H1 (cell line): ENCODE data around the gene SPARC. TPM values are rescaled to one million over a fixed set of nuclear protein-coding genes. Genes with fewer than 3 reads are reported as not detected.
A peak's percentile ranks its signal among the peaks of the same experiment; 100 is the strongest.

ENCODE experiments used
- CTCF ChIA-PET: fragments of 300-600 bp; sonication (Branson Sonifier 250); formaldehyde crosslinking; loops from one replicate; lab custom pipeline; 2021; ENCODE audit not compliant: partially characterized antibody; lab: Charles Lee
- POLR2A ChIA-PET: fragments of 300-600 bp; sonication (Branson Sonifier 250); formaldehyde crosslinking; loops from one replicate; lab custom pipeline; 2021; ENCODE audit warnings: inconsistent platforms; ENCODE audit not compliant: partially characterized antibody; lab: Charles Lee
- DNase-seq, 2 experiments: peaks; one replicate each; pipeline versions ENCODE4 v3.0.0 to v3.0.0-alpha.2; 2010 to 2022; ENCODE audit warnings: low spot score in 2 of 2, low read depth in 1 of 2, mixed read lengths in 1 of 2
- FAIRE-seq: peaks from 2 replicates; lab custom pipeline; 2011; peaks lifted over from hg19 to GRCh38; lab: Jason Lieb, UNC
- H2AFZ ChIP-seq: 2 replicates; pipeline ENCODE4 v1.8.1; 2012; ENCODE audit warnings: low read length, inconsistent platforms
- H2AK5ac ChIP-seq: 2 replicates; pipeline ENCODE4 v1.6.1; 2013; ENCODE audit warnings: low read depth, low read length
- H2BK120ac ChIP-seq: replicated peaks from 2 replicates; pipeline ENCODE3; 2013; ENCODE audit warnings: low read depth, low read length, inconsistent platforms
- H2BK12ac ChIP-seq: 2 replicates; pipeline ENCODE4 v1.6.1; 2013; ENCODE audit warnings: low read depth, low read length
- H2BK15ac ChIP-seq: 2 replicates; pipeline ENCODE4 v1.6.1; 2013; ENCODE audit warnings: low read length
- H2BK20ac ChIP-seq: 2 replicates; pipeline ENCODE4 v1.6.1; 2013; ENCODE audit warnings: low read length
- H2BK5ac ChIP-seq: 2 replicates; pipeline ENCODE4 v1.6.1; 2013; ENCODE audit warnings: low read depth, low read length
- H3K14ac ChIP-seq: 2 replicates; pipeline ENCODE4 v1.6.1; 2013; ENCODE audit warnings: inconsistent platforms; ENCODE audit not compliant: insufficient read length
- H3K18ac ChIP-seq: 2 replicates; pipeline ENCODE4 v1.6.1; 2013; ENCODE audit warnings: low read length; ENCODE audit errors: extremely low read depth
- H3K23ac ChIP-seq: 2 replicates; pipeline ENCODE4 v1.6.1; 2013; ENCODE audit warnings: inconsistent platforms; ENCODE audit not compliant: insufficient read length
- H3K23me2 ChIP-seq: 2 replicates; pipeline ENCODE4 v1.6.1; 2013; ENCODE audit warnings: low read depth, low read length
- H3K27ac ChIP-seq: 2 replicates; pipeline ENCODE4 v1.6.1; 2011; ENCODE audit warnings: low read depth, low read length, inconsistent platforms
- H3K27me3 ChIP-seq, 4 experiments: replicated peaks in 1 of 4; 1 replicate in 1 of 4; 2 replicates in 3 of 4; pipeline versions ENCODE4 v1.6.1 to v1.8.1; 2011 to 2013; ENCODE audit warnings: low read length in 3 of 4, mild to moderate bottlenecking in 3 of 4, inconsistent platforms in 2 of 4, mixed read lengths in 2 of 4, moderate library complexity in 1 of 4; ENCODE audit not compliant: control insufficient read depth in 3 of 4, insufficient read depth in 3 of 4; ENCODE audit errors: extremely low read depth in 1 of 4
- H3K36me3 ChIP-seq, 4 experiments: 2 replicates each; pipeline versions ENCODE4 v1.6.1 to v1.8.1; 2011 to 2013; ENCODE audit warnings: mild to moderate bottlenecking in 4 of 4, low read length in 3 of 4, moderate library complexity in 2 of 4, control low read depth in 1 of 4, inconsistent platforms in 1 of 4; ENCODE audit not compliant: insufficient read depth in 4 of 4, control insufficient read depth in 2 of 4
- H3K4ac ChIP-seq: replicated peaks from 2 replicates; pipeline ENCODE3; 2013; ENCODE audit warnings: low read length, low read depth, mixed read lengths, inconsistent platforms; ENCODE audit not compliant: insufficient read length
- H3K4me1 ChIP-seq, 4 experiments: replicated peaks in 1 of 4; 1 replicate in 1 of 4; 2 replicates in 3 of 4; pipeline versions ENCODE4 v1.6.1 to v1.8.1; 2011 to 2013; ENCODE audit warnings: low read length in 3 of 4, inconsistent platforms in 2 of 4, mixed read lengths in 1 of 4; ENCODE audit not compliant: insufficient read depth in 4 of 4, control insufficient read depth in 3 of 4
- H3K4me2 ChIP-seq, 2 experiments: 2 replicates each; pipeline versions ENCODE4 v1.6.1 to v1.8.1; 2011 to 2013; ENCODE audit warnings: low read depth in 2 of 2, low read length in 2 of 2, control low read depth in 1 of 2, inconsistent platforms in 1 of 2, mild to moderate bottlenecking in 1 of 2; ENCODE audit not compliant: insufficient read depth in 1 of 2
- H3K4me3 ChIP-seq, 4 experiments: fragments of 200-600, 300-600 bp in 1 of 4; sonication (generic), shearing (Covaris generic), sonication (Bioruptor Twin) in 1 of 4; 2 replicates each; pipeline versions ENCODE4 v1.5.1 to v1.8.1; 2011 to 2016; ENCODE audit warnings: low read length in 4 of 4, low read depth in 3 of 4, control low read depth in 2 of 4, inconsistent platforms in 2 of 4, mild to moderate bottlenecking in 2 of 4, mixed read lengths in 1 of 4, moderate library complexity in 1 of 4; ENCODE audit not compliant: insufficient read depth in 2 of 4; ENCODE audit errors: extremely low read depth in 1 of 4
- H3K56ac ChIP-seq: replicated peaks from 2 replicates; pipeline ENCODE3; 2013; ENCODE audit warnings: low read depth, mild to moderate bottlenecking, mixed read lengths, low read length, inconsistent platforms; ENCODE audit not compliant: insufficient read length
- H3K79me1 ChIP-seq: 2 replicates; pipeline ENCODE4 v1.6.1; 2013; ENCODE audit warnings: low read depth, low read length, control low read depth
- H3K79me2 ChIP-seq, 2 experiments: 2 replicates each; pipeline versions ENCODE4 v1.6.1 to v1.8.1; 2012 to 2013; ENCODE audit warnings: low read length in 2 of 2, mild to moderate bottlenecking in 2 of 2, inconsistent platforms in 1 of 2; ENCODE audit not compliant: insufficient read depth in 2 of 2, control insufficient read depth in 1 of 2
- H3K9ac ChIP-seq, 4 experiments: replicated peaks in 1 of 4; 1 replicate in 1 of 4; 2 replicates in 3 of 4; pipeline versions ENCODE4 v1.6.1 to v1.8.1; 2011 to 2013; ENCODE audit warnings: low read depth in 3 of 4, low read length in 3 of 4, control low read depth in 2 of 4, mild to moderate bottlenecking in 2 of 4, moderate library complexity in 2 of 4, inconsistent platforms in 1 of 4; ENCODE audit errors: extremely low read depth in 1 of 4
- H3K9me3 ChIP-seq, 2 experiments: 2 replicates each; pipeline versions ENCODE4 v1.6.1 to v1.8.1; 2012 to 2013; ENCODE audit warnings: mild to moderate bottlenecking in 2 of 2, moderate library complexity in 2 of 2, control low read depth in 1 of 2, inconsistent platforms in 1 of 2, low read depth in 1 of 2, low read length in 1 of 2, mixed read lengths in 1 of 2; ENCODE audit not compliant: insufficient read depth in 2 of 2
- H4K20me1 ChIP-seq, 2 experiments: replicated peaks in 1 of 2; 2 replicates each; pipeline versions ENCODE3 to v1.8.1; 2011 to 2013; ENCODE audit warnings: inconsistent platforms in 2 of 2, low read length in 2 of 2, mild to moderate bottlenecking in 1 of 2; ENCODE audit not compliant: insufficient read depth in 2 of 2, control insufficient read depth in 1 of 2
- H4K5ac ChIP-seq: 2 replicates; pipeline ENCODE4 v1.6.1; 2013; ENCODE audit warnings: low read length, low read depth, mixed read lengths, inconsistent platforms; ENCODE audit not compliant: insufficient read length
- H4K8ac ChIP-seq: 2 replicates; pipeline ENCODE4 v1.8.0; 2013; ENCODE audit warnings: mild to moderate bottlenecking, moderate library complexity, low read length, inconsistent platforms; ENCODE audit not compliant: insufficient read depth; ENCODE audit errors: extremely low read depth
- H4K91ac ChIP-seq: replicated peaks from 2 replicates; pipeline ENCODE3; 2013; ENCODE audit warnings: low read length, mixed read lengths, inconsistent platforms; ENCODE audit not compliant: insufficient read length
- CHD1 ChIP-seq: IDR thresholded peaks from 2 replicates; pipeline ENCODE4 v1.6.1; 2012; ENCODE audit warnings: low read depth, low read length, improper control_type of control experiment
- EP300 ChIP-seq, 2 experiments: IDR thresholded peaks; 1 replicate in 1 of 2; 2 replicates in 1 of 2; pipeline ENCODE4 v1.6.1; 2011 to 2012; ENCODE audit warnings: low read depth in 2 of 2, low read length in 2 of 2, mild to moderate bottlenecking in 2 of 2, borderline replicate concordance in 1 of 2, inconsistent platforms in 1 of 2, moderate library complexity in 1 of 2
- HDAC6 ChIP-seq: IDR thresholded peaks from one replicate; pipeline ENCODE4 v1.7.1; 2012; ENCODE audit warnings: low read depth, mild to moderate bottlenecking, inconsistent platforms, low read length, moderate library complexity
- SP1 ChIP-seq: IDR thresholded peaks from 2 replicates; pipeline ENCODE4 v1.6.1; 2011; ENCODE audit warnings: low read depth, low read length
- TAF1 ChIP-seq: IDR thresholded peaks from 2 replicates; pipeline ENCODE4 v1.6.1; 2011; ENCODE audit warnings: mild to moderate bottlenecking, low read depth, low read length
- TEAD4 ChIP-seq: IDR thresholded peaks from 2 replicates; pipeline ENCODE4 v1.6.1; 2012; ENCODE audit warnings: low read depth, low read length, inconsistent platforms, mixed read lengths
- ZNF274 ChIP-seq: IDR thresholded peaks from 2 replicates; pipeline ENCODE4 v1.7.0; 2012; ENCODE audit warnings: low read length, borderline replicate concordance; ENCODE audit errors: extremely low read depth
- WGBS, 2 experiments: shearing (Covaris generic) in 1 of 2; methylation state at CpG; one replicate each; pipeline versions ENCODE4 v1.1.6 to v1.1.7; 2013 to 2015; ENCODE audit warnings: low lambda C conversion rate in 2 of 2, mixed read lengths in 2 of 2, inconsistent platforms in 1 of 2, low coverage in 1 of 2, missing lambda C conversion rate in 1 of 2; ENCODE audit not compliant: insufficient replicate concordance in 2 of 2, insufficient coverage in 1 of 2, insufficient read length in 1 of 2; ENCODE audit errors: extremely low coverage in 1 of 2, missing lambda C conversion rate in 1 of 2; 5-methylcytosine and 5-hydroxymethylcytosine counted together
- long read RNA-seq, 2 experiments: library from RNA in 1 of 2; library from capped mRNA in 1 of 2; stranded (forward); transcript quantifications; one replicate each; pipeline ENCODE4 v2.0.0, GENCODE V29; 2021; ENCODE audit warnings: inconsistent platforms in 1 of 2
- polyA minus RNA-seq, 3 experiments: library from RNA; depleted of rRNA, polyadenylated mRNA; stranded (reverse); fragments of >200 nt; gene quantifications; 1 replicate in 2 of 3; 2 replicates in 1 of 3; pipeline ENCODE4 v1.2.3, GENCODE V29; 2011
- polyA plus RNA-seq, 7 experiments: library from polyadenylated mRNA; depleted of rRNA in 3 of 7; stranded (reverse) in 5 of 7; unstranded in 2 of 7; fragments of >200 nt in 5 of 7; fragments of 200-250 nt in 2 of 7; gene quantifications; 1 replicate in 5 of 7; 2 replicates in 1 of 7; 4 replicates in 1 of 7; pipeline versions ENCODE4 v1.2.1 to v1.2.3, GENCODE V29; 2011 to 2013; ENCODE audit warnings: missing spikeins in 2 of 7, mixed read lengths in 2 of 7
- total RNA-seq: library from RNA; stranded (reverse); fragmentation: NEBNext Ultra II Directional; extraction: Animal tissue kit (Norgen Biotek cat#: 25700); gene quantifications from 2 replicates; pipeline ENCODE4 v1.2.1, GENCODE V29; 2021

The SPARC gene, protein sequence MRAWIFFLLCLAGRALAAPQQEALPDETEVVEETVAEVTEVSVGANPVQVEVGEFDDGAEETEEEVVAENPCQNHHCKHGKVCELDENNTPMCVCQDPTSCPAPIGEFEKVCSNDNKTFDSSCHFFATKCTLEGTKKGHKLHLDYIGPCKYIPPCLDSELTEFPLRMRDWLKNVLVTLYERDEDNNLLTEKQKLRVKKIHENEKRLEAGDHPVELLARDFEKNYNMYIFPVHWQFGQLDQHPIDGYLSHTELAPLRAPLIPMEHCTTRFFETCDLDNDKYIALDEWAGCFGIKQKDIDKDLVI
- 438 and 452 TPM in 2 replicates for total RNA-seq
- polyA plus RNA-seq (2011; rRNA removed), result 375 and 434 TPM in 2 replicates
- 385 TPM for polyA plus RNA-seq (2011; cell fraction: cytosol; rRNA removed)
- polyA plus RNA-seq (2011; cell fraction: nucleus; rRNA removed), result 501 TPM
- 385 to 537 TPM (median 495 TPM) in 4 replicates for polyA plus RNA-seq (2012, experiment 1 of 2)
- polyA plus RNA-seq (2012, experiment 2 of 2), result 164 TPM
- 450 TPM for polyA plus RNA-seq (2013, experiment 1 of 2)
- polyA plus RNA-seq (2013, experiment 2 of 2), result 478 TPM
- polyA minus RNA-seq (2011; rRNA and poly(A)+ RNA removed), result 271 and 297 TPM in 2 replicates
- 203 TPM for polyA minus RNA-seq (2011; cell fraction: cytosol; rRNA and poly(A)+ RNA removed)
- 95.3 TPM for polyA minus RNA-seq (2011; cell fraction: nucleus; rRNA and poly(A)+ RNA removed)
- long read RNA-seq, experiment 1, transcript SPARC-202 (4 exons, 1,598 nt), result minor isoform, 12 of 263 reads
- long read RNA-seq, experiment 1, transcript SPARC-201 (10 exons, 3,701 nt), result major isoform, 61 of 263 reads
- long read RNA-seq, experiment 1, partial matches to known transcripts, result 71 of 263 reads
- long read RNA-seq, experiment 1, other reads (novel, unspliced or antisense), result 119 of 263 reads
- long read RNA-seq, experiment 2, transcript SPARC-201 (10 exons, 3,701 nt), result major isoform, 203 of 259 reads
- long read RNA-seq, experiment 2, partial matches to known transcripts, result 29 of 259 reads
- long read RNA-seq, experiment 2, other reads (novel, unspliced or antisense), result 27 of 259 reads

DNA sequence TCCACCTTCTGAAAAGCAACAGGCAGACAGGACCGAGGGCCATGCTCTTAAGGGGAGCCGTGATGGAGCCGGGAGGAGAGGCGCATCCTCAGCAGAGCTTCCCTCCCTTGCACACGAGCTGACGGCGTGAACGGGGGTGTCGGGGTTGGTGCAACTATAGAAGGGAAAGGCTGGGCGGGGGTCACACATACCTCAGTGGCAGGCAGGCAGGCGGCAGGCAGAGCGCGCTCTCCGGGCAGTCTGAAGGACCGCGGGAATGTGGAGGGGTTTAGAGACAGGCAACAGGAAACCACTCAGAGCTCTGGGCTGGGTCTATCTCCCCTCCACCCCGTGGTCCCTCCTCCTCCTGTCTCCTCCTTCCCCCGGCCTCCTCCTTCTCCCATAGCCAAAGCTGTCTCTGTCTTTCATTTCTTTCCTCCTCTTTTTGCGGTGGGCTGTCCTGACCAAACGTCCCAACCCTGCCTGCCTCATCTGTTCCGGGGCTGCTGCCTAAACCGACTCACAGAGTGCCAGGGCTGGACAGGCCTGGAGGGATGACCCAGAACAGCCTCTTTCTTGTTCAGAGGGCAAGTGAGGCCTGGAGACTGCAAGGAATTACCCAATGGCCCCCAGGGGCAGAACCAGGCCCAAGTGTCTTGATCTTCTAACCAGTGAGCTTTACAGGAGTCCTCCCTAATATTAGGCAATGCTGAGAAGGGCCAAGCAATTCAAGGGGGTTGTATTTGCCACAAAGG, at the start of gene SPARC:
Gene SPARC (minus strand): TSS at position 242 of the 734 bp plus-strand sequence. CDS start 10,727 bp downstream, outside the sequence.
- no peak within 1 kb of the TSS for H3K27ac ChIP-seq
- CTCF ChIA-PET, result interaction anchor here (0.8 to 3.7 kb wide), 19 partner anchors 9 to 239 kb away, joined by 3 to 22 read pairs (median 5); partner anchors contain the start of gene SLC36A1
- peak; percentile 7 for FAIRE-seq
- 0 out of 2 replicates have a peak within 1 kb of the TSS, but pooled peaks have one; percentile 34 for H2BK20ac ChIP-seq
- H3K9me3 ChIP-seq, result no peaks in the 10 kb centered on the region
- H3K27me3 ChIP-seq, result no peaks in the 10 kb centered on the region
- peak within 1 kb of the TSS; percentile 97 for H4K8ac ChIP-seq
- peak within 1 kb of the TSS; percentile 90 to 92 for H3K4me2 ChIP-seq
- H3K14ac ChIP-seq, result no peak within 1 kb of the TSS
- peak within 1 kb of the TSS; percentile 31; the same call in 1 of the 2 replicates for H2AFZ ChIP-seq
- peak within 1 kb of the TSS; percentile 92 for H4K91ac ChIP-seq
- peaks cover 3 to 19% of the 10 kb centered on the region in 2 experiments for H3K79me2 ChIP-seq
- H2AK5ac ChIP-seq, result no peak within 1 kb of the TSS
- H4K5ac ChIP-seq, result peak within 1 kb of the TSS; percentile 76
- H3K79me1 ChIP-seq, result peaks cover 3% of the 10 kb centered on the region
- H4K20me1 ChIP-seq, result no peaks in the 10 kb centered on the region
- H3K23me2 ChIP-seq, result peaks cover 12% of the 10 kb centered on the region; the same call in 1 of the 2 replicates
- H2BK120ac ChIP-seq, result peak within 1 kb of the TSS; percentile 57
- H2BK15ac ChIP-seq, result peak within 1 kb of the TSS; percentile 47
- peak within 1 kb of the TSS; percentile 34 for H3K56ac ChIP-seq
- peak within 1 kb of the TSS; percentile 95 for H2BK5ac ChIP-seq
- H3K23ac ChIP-seq, result no peak within 1 kb of the TSS
- 0 out of 8 replicates have a peak, but pooled peaks cover 0 to 3% (median 0%) of the 10 kb centered on the region in 4 experiments for H3K36me3 ChIP-seq
- no peak within 1 kb of the TSS for H3K4ac ChIP-seq
- H3K4me1 ChIP-seq, result peaks cover 3 to 23% (median 15%) of the 10 kb centered on the region in 4 experiments
- 3% methylated on average over 22 of the region's 22 CpGs; no CpG with 5 or more reads in 1 of the 2 experiments for WGBS, 2 experiments
- H3K9ac ChIP-seq, result peak within 1 kb of the TSS in 3 of 4 experiments; percentile 55 to 65 (median 56); a peak in 6 of 7 replicates
- H3K4me3 ChIP-seq, result peak within 1 kb of the TSS; percentile 64 to 79 (median 72)
- POLR2A ChIA-PET, result interaction anchor here (0.7 to 2.5 kb wide), 14 partner anchors 10 to 198 kb away, joined by 3 to 13 read pairs (median 4); no protein-coding TSS in a partner anchor
- peak within 1 kb of the TSS; percentile 89 for H3K18ac ChIP-seq
- DNase-seq, result peak; percentile 56 to 77
- H2BK12ac ChIP-seq, result peak within 1 kb of the TSS; percentile 52
- TF ChIP-seq SP1 (no peak), EP300 (IDR thresholded peaks at IDR 0.05; ENCODE audit: borderline replicate concordance in 1 of 2, low read depth in 2 of 2, low read length in 2 of 2) (no peak), HDAC6 (no peak), TEAD4 (peak; percentile 74), TAF1 (peak; percentile 77), CHD1 (no peak), ZNF274 (no peak)
